ENCODE measurements around the gene APEX1.
A peak's percentile ranks its signal among the peaks of the same experiment; 100 is the strongest.
"Not testable (repeated sequence)": the region's sequence is repeated elsewhere in the genome, so short reads cannot be mapped to it uniquely, and the experiment has no call there.

APEX1 gene

DNA sequence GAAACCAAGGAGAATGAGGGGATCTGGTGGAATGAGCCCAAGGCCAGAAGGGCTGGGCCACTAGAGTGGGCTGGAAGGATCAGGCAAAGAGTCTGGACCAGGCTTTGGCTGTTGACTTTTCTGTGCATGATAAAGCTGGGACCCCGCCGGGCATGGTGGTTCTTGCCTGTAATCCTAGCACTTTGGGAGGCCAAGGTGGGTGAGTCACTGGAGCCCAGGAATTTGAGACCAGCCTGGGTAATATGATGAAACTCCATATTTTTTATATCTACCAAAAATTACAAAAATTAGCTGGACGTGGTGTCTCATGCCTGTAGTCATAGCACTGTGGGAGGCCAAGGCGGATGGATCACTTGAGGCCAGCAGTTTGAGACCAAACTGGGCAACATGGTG is 18.7 kb upstream of the APEX1 start:
- DNase-seq: no peak

DNA sequence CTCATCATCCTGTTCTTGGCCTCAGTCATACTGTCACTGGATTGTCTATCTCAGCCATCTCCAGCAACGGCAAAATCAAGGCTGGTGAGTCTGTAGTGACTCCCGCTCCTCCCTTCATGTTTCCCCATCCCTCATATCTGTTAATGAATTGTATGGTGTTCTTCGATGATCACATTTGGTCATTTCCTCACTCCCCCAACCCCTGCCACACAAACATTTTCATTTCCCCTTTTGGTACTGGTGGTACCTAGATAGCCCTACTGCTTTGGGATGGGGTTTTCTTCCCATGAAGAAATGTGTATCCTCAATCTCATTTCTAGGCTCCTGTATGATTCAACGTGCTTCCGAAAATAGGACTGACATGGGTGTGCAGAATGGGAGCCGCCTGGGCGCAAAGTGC is 16.4 kb upstream of the APEX1 start:
- peak; percentile 39 for DNase-seq

DNA sequence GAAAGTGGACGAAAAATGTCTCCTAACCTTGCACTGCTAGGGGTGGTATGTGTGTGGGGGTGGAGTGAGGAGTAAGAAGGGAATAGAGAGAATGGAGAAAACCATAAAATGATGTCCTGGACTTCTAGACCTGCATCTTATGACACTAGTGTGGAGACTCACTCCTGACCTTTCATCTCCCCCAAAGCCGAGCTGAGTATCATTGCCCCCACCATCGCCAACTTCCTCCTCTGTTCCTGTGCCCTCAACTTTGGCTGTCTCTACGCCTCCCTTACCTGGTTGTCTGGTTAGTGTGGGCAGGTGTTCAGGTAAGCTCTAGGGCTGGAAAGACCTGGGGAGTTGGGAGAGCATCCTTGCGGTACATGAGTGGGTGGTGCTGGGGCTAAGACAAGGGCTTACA is 14.6 kb upstream of the APEX1 start:
- DNase-seq: no peak

DNA sequence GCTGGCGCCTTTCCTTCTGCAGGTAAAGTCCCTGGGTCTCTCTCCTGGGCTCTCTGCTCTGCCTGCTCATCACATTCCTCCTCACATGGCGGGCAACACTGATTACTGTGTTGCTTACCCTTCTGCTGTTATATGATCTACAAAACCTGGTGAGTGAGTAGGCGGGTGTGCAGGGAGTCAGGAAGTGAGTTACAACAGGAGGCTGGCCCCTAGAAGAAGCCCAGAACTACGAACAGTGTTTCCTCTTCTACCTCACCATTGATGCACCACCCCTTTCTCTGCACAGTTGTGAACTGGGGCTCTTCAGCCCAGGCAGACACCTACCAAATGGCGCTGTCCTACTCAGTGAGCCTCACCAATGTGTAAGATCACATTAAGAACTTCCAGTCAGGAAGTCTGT is 14.1 kb upstream of the APEX1 start:
- peak; percentile 41 for DNase-seq

DNA sequence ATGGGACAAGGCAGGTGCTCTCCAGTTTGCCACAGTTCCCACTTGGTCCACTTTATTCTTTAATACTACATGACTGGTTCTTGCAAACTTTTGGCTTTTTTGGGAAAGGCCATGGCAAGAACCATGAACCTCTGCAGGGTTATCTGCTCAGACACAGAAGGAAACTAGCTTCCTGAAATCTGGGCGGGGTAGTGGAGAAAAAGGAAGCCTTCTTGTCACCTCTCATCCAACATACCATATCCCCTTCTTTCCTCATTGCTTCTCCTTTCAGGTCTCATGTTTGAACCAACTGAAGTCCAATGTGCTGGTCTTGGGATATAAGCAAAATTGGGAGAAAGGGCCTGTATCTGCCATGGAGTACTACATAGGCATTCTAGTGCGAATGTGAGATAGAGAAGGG is 13.6 kb upstream of the APEX1 start:
- DNase-seq: peak; percentile 33

DNA sequence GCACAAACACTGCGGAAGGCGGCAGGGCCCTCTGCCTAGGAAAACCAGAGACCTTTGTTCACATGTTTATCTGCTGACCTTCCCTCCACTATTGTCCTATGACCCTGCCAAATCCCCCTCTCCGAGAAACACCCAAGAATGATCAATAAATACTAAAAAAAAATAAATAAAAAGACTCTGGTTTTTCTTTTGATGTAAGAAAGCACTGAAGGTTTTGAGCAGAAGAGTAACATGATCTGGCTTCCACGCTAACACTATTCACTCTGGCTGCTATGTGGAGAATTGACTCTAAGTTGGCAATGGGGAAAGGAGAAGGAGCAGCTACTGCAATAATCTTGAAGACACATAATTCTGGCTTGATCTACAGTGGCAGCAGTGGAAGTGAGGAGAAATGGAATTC is 11.4 kb upstream of the APEX1 start:
- DNase-seq: not testable (repeated sequence)

DNA sequence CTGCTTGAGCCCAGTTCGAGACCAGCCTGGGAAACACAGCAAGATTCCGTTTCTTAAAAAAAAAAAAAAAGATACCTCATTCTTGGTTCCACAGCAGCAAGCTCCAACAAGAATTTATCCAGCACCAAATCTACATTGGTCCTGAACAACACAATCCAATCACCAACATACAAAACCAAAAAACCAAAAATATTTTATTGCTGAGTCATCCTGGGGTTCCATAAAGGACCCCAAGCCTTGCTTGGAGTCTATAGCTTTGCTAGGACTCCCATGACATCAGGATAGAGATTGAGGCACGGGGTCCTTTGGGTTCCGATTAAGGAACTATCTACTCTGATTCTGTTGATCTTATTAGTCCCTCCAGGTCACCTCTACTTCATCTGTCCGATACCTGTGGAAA is 8.1 kb upstream of the APEX1 start:
- DNase-seq: no peak

DNA sequence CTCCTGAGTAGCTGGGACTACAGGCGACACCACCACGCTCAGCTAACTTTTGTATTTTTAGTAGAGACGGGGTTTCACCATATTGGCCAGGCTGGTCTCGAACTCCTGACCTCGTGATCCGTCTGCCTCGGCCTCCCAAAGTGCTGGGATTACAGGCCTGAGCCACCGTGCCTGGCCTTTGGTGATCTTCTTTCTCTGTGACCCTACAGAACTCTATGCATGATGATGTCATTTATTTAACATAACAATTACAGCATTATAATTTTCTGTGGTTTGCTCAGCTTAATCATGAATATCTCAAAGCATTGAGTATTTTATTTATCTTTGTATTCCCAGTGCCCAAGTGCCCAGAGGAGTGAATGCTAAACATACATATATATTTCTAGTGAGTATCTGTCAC is 2.2 kb upstream of the APEX1 start:
- DNase-seq: not testable (repeated sequence)

DNA sequence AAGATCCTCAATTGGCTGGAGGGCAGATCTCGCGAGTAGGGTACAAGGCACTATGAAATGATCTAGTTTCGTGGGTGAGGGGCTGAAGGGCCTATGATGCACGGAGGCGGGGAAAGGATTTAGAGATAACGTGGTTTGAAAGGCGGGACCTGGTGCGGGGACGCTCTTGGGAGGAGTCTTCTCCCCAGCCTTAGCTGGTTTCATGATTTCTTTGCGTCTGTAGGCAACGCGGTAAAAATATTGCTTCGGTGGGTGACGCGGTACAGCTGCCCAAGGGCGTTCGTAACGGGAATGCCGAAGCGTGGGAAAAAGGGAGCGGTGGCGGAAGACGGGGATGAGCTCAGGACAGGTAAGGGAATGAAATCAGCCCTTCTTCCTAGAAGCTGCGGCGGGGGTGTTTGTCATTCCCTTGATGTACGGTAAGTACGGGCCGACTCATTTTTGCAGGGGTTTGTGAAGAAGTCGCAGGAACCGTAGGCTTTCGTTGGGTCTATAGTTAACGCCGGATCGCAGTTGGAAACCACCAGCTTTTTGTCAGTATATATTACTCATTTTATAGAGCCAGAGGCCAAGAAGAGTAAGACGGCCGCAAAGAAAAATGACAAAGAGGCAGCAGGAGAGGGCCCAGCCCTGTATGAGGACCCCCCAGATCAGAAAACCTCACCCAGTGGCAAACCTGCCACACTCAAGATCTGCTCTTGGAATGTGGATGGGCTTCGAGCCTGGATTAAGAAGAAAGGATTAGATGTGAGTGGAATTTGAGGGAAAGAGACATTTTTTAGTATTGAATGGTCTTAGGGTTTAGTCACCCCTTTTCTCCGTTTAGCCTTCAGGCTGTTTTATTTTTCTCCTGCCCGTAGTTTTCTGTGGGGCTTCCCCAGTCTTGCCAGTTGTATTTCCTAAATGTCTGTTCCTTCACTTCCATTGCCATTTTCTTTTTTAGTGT is 602 bp downstream of the APEX1 start:
- peak; percentile 72 for DNase-seq

DNA sequence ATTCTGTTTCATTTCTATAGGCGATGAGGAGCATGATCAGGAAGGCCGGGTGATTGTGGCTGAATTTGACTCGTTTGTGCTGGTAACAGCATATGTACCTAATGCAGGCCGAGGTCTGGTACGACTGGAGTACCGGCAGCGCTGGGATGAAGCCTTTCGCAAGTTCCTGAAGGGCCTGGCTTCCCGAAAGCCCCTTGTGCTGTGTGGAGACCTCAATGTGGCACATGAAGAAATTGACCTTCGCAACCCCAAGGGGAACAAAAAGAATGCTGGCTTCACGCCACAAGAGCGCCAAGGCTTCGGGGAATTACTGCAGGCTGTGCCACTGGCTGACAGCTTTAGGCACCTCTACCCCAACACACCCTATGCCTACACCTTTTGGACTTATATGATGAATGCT is 1.9 kb downstream of the APEX1 start:
- DNase-seq: peak; percentile 35

DNA sequence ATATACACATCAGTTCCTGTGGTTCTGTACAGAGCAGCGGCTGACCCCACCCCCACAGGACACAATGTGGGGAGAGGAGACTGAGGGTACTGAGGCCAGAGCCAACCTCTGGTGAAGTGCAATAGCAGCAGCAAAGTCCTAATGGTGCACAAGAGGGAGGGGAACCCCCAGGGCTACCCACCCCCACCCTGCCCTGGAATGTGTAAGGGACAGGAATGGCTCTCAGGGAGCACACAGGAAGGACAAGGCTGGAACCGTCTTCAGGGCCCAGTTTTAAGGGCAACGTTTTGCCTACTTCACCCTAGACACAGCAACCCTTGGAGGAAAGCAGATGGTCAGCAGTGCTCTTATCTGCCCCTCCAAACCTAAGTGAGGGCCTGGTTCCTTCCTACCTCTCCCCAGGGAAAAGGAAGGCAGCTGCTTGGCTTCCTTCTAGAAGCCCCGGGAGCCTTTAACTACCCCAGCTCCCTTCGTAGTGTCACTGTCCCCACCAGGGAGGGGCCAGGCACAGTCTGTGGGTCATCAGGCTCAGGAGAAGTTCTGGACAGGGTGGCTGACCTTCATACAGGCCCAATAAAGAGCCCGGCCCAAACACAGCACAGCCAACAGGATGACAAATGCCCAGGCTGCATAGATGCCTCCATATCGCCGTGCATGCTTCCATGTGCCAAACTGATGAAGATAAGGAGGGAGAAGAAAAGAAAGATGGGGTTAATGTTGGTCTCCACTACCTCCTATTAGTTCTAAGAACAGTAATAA is 3.2 kb downstream of the APEX1 start:
- no peak for DNase-seq

DNA sequence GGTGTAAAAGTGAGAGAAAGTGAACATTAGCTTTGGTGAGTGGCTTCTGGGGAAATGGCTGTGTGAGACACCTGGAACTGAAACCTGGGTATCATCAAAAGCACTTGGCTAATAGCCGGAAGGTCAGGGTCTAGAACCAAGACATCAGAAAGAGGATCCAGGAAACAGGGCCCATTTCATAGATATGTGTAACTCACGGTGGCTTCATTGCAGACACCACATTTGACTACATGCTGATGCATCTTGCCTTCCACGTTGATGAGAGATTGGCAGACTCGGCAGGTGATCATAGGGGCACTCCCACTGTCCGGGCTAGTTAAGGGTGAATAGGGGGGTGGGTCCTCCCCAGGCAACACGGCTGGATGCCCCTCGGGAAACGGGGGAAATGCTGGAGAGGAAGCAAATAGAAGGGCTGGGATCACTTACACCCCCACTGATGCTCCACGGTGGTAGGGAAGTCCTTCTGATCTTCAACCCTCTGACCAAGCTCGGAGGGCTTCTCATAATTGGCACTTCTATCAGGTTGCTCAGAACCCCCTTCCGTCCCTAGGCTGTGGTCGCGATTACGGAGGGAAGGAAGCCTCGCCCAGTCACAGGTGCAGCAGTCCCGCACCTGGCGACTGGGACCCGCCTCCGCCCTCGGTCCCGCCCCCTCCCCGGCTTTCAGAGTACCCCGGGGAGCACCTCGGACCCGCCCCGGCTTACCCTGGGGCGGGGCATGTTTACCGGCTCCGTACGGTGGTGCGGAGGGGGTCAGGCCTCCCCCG is 5.6 kb downstream of the APEX1 start:
- peak; percentile 36 for DNase-seq

DNA sequence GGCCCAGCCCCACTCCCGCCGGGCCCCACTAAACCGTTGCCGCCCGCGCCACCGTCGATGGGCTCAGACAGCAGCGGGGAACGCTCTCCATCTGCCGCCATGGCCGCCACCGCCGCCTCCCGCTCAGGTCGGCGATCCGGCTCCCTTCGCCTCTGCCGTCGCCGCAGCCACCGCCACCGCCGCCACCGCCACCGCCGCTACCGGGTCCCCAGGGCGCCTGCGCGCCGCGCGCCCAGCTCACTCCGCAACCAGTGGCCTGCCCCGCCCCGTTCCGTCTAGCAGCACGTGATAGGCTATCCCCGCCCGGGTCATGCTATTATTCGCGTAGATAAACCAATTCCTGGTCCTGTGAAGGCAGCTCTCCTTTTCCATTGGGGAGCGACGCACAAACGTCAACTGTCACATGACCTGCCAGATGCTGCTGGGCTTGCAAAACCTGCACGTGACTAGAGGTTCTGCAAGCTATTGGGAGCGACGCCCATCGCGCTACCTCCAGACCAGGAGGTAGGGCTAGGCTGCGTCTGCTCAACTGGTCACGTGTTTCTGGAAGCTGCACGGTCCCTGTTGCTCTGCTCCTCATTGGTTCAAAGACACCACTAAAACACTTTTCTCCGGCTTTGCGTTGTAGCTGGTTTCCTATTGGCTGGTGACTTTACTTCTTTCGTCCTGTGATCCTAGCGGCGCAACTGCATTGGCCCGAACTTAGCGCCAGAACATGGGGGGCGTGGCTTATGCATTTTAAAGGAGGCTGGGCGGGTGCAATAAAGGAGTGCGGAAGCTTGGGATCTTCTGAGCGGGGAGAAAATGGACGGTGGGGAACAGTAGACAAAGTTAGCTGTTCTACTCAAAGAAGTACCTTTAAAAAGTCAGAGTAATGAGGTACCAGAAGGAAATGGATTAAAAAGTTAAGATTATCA is 6.5 kb downstream of the APEX1 start, which contains the start of gene PIP4P1:
Gene PIP4P1 (minus strand): TSS at position 210 of the 917 bp plus-strand sequence. CDS start 109 bp downstream, at position 101.
- DNase-seq: peak; percentile 100

DNA sequence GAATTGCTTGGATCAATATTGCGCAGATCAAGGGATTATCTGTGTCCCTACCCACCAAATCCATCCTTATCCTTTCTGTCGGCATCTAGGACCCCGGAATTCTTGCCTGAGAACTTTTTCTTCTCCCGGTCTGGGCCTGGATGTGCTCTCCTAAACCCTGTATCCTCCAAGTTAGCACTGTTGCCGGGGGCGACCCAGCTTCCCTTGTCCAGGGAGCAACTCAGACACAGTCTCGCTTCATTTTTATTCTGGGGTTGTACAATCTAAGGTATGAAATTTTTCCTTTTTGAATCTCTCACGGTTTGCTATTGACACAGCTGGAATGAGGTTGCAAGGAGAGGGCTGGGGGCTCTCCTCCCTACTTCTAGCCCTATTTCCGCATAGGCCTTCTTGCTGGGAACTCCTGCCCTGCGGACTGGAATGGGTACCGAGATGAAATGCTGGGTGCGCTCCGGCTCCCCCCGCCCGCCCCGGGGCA is 13.8 kb downstream of the APEX1 start:
- no peak for DNase-seq

DNA sequence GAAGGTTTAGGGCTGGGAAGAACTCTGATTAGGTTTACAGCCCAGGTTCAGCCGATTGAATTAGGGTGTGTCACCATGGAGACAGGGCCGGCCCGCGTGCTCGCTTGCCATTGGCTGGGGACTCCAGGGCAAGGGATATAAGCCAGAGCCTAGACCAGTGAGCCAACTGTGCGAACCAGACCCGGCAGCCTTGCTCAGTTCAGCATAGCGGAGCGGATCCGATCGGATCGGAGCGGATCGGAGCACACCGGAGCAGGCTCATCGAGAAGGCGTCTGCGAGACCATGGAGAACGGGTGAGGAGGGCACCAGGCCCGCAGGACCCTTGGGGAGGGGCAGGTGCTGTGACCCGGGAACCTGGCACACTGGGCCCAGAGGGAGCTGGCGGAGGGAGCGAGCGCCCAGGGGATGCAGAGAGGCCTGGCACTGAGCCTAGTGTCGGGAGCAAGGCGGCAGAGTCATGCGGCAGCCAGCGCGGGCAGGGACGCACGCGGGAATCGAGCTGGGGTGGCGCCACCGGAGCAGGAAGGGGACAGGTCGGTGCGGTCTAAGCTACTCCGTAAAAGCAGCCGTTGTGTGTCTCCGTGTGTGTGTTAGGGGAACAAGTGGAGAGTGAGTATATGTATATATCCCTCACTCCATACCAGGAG is 14.3 kb downstream of the APEX1 start, which contains the start of gene PNP:
Gene PNP (plus strand): TSS at position 165 of the 648 bp plus-strand sequence. CDS start 119 bp downstream, at position 284.
- peak; percentile 91 for DNase-seq

DNA sequence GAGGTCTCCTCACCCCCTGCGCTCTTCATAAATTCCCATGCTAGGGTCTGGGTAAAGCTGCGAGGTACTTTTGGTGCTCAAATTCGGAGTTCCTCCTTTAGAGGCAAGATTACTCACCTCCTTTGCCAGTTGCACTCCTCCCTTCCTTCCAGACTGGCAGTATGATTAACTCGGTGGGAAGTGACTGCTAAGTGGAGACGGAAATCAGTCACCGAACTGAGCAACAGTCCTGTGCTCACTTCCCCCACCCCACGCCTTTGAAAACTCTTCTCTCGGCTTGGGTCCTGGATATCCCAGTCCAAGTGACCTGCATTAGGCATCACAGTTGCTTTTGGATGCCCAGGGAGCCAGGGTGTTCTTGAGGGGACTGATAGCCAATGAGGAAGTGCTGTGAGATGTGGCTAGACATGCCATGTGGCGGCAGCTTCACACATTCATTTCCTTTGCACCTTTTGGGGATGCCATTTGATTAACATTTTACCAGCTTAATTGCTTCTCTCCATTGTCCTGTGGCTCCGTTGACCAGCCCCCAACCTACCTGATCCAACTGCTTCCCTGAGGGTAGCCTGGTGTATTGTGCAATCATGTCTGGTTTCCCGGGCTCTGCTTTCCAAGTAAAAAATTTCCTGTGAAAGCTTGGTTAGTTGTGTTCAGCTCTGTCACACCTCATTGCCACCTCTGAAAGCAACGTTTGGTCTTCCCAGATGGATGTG is 15.0 kb downstream of the APEX1 start:
- DNase-seq: peak; percentile 97

DNA sequence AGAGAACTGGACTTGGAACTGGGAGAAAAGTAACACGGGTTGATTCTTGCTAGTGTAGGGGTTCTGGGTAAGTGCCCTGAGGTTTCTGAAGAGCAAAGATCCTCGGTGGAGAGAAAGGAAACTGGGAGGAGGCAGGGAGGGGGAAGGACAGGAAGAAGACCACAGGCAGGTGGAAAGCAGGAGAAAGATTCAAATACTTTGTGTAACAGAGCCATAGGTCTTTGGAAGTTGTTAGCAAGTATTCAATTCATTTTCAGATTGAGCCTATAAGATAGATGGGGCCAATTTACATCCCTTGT is 15.5 kb downstream of the APEX1 start:
- DNase-seq: no peak

DNA sequence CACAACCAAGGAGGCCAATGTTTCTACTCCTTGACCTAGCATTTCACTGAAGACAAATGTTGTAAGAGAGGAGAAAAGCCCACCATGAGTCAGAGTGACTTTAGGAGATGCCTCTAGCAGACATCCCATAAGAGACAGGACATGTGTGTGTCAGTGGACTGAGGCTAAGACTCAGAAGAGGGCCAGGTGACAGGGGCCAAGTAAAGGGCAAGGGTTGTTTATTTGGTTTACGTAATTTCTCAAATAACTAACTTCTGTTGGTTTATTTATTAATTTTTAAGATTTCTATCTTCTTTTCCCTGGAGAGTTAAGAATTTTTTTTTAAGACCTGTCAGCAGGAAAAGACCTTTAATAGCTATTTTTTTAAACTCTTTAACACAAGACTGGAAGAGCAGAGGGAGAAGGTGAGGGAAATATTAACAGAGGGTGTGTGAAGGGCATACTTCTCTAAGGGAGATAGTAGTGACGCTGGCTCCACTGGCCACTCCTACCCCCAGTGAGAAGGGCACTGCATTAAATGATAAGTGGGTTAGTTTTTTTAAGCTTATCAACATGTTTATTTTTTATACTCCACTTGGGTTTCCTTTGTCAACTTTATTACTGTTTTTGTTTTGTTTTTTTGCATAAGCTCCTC is 17.6 kb downstream of the APEX1 start:
- DNase-seq: no peak

DNA sequence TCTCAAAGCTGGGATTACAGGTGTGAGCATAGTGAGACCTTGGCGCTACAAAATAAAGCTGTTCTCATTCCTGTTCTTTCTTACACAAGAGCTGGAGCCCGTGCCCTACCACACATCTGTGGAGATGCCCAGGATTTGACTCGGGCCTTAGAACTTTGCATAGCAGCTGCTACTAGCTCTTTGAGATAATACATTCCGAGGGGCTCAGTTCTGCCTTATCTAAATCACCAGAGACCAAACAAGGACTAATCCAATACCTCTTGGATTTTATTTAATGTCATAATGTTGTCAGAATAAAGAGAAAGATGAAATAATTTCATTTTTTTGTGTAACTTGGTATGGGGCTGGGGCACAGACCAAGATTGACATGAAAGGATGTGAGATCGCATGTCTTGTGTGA is 21.8 kb downstream of the APEX1 start:
- DNase-seq: no peak

DNA sequence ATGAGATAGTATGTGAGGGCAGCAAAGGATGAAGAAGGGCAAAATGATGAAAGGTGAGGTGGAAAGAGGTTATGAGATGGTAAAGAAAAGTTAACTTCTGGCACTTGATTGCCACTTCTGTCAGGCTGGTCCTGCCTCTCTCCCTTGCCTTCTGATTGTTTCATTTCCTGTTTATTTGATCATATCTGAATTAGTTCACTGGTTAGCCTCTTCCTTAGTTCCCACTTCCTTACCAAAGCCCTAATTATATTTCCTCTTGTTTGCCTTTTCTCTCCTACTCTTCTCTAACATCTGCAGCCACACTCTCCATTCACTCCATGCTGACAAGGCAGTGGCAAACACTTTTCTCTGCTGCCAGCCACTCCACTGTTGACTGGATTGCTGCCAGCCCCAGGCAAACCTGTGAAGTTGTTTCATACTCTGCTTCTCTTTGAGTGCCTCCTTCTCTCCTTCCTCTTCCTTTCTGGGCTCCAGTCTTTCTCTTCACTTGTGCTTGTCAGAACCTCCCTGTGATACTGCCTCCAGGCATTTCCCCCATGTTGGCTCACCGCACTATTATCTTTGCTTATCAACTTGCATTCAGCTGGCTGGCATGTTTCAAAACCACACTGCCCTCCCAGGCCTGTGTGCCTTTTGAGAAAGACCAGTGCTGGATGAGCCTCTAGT is 22.3 kb downstream of the APEX1 start:
- DNase-seq: peak; percentile 61
